ENCODE results near the gene CUEDC1.
"Not testable (repeated sequence)": the region's sequence is repeated elsewhere in the genome, so short reads cannot be mapped to it uniquely, and the experiment has no call there.

The CUEDC1 gene

DNA sequence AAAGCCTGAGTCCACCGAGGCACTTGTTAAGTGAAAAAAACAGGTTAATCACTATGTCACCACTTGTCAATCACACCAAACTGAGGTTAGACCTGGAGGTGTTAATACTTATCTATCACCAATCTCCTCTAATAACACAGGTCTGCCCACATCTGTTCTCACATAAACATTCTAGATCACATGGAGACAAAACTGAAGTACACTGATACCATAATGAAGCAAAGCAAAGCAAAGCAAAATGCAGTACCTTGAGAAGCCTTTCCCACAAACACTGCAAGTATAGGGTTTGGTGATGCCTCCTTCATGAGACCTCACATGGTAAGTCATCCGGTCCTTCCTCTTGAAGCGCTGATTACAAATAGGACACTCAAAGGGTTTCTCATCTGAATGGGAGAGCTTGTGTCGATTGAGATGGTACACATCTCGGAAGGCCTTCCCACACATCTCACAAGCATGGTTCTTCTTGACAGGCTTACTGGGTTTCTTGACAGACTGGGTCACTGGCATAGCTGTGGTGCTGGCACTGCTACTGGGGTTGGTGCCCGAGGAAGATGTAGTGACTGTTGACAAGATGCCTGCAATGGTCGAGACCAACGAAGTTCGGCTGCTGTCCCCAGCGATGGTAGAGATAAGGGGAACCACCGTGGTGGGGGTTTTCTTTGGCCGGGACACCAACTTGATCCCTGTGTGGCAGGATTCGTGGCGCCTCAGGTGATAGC, 27.4 kb upstream of the CUEDC1 start:
- H3K27me3 ChIP-seq = no peaks in the 10 kb centered on the region
- H3K27ac ChIP-seq = no peak overlapping the region
- H3K36me3 ChIP-seq = peaks cover 54% of the 10 kb centered on the region
- H3K4me1 ChIP-seq (ENCODE audit: control insufficient read depth in 1 of 2, insufficient read depth in 1 of 2, low read depth in 1 of 2, low read length in 1 of 2) = peaks cover 47 to 54% of the 10 kb centered on the region in 2 experiments
- no peak overlapping the region for H3K4me3 ChIP-seq (ENCODE audit: low read depth in 1 of 2, low read length in 1 of 2)
- no peaks in the 10 kb centered on the region for H3K9me3 ChIP-seq
- TF ChIP-seq, protein P1, sequence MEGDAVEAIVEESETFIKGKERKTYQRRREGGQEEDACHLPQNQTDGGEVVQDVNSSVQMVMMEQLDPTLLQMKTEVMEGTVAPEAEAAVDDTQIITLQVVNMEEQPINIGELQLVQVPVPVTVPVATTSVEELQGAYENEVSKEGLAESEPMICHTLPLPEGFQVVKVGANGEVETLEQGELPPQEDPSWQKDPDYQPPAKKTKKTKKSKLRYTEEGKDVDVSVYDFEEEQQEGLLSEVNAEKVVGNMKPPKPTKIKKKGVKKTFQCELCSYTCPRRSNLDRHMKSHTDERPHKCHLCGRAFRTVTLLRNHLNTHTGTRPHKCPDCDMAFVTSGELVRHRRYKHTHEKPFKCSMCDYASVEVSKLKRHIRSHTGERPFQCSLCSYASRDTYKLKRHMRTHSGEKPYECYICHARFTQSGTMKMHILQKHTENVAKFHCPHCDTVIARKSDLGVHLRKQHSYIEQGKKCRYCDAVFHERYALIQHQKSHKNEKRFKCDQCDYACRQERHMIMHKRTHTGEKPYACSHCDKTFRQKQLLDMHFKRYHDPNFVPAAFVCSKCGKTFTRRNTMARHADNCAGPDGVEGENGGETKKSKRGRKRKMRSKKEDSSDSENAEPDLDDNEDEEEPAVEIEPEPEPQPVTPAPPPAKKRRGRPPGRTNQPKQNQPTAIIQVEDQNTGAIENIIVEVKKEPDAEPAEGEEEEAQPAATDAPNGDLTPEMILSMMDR (IDR thresholded peaks at IDR 0.05) = no peak

DNA sequence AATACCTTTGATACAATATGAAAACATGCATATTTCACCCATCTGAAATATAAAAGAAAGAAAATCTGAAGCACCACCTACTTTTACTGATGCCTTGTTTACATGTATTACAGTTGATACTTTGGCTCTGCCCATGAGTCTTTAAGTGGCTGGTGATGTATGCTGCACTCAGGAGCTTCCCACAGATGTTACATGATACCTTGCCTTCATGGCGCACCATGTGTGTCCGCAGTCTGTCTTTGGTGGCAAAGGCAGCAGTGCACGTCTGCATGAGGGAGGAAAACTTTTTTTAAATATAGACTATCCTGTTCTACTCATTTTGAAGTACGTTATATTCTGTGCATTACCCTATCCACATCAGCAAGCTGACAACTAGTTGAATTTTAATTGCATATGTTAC, 25.3 kb upstream of the CUEDC1 start:
- TF ChIP-seq, protein P1 (IDR thresholded peaks at IDR 0.05) = no peak

DNA sequence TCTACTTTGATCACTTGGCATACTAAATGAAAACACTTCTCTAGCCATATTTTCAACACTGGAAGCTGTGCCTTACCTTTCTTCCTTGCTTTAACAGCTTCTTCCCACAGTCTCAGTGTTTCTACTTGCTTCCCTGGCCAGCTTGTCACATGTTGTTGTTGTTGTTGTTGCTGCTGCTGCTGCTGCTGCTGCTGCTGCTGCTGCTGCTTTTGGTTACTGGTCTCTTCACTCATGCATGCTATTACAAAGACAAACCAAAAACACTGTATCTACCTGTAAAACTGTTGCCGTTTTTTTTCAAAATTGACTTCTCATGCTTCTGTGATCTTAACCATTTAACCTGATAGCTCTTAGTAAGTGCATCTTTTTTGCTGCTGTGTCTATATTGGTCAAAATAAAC, 23.9 kb upstream of the CUEDC1 start:
- Histone ChIP-seq H3K27ac (no peak overlapping the region), H3K27me3 (no peaks in the 10 kb centered on the region), H3K9me3 (no peaks in the 10 kb centered on the region), H3K4me3 (ENCODE audit: low read depth in 1 of 2, low read length in 1 of 2) (no peak overlapping the region), H3K4me1 (ENCODE audit: control insufficient read depth in 1 of 2, insufficient read depth in 1 of 2, low read depth in 1 of 2, low read length in 1 of 2) (peaks cover 15 to 25% of the 10 kb centered on the region in 2 experiments), H3K36me3 (peaks cover 89% of the 10 kb centered on the region)
- TF ChIP-seq, protein P1 (IDR thresholded peaks at IDR 0.05) = no peak

More for the DNA sequence above, 25.3 kb upstream of the CUEDC1 start:
- H3K4me3 ChIP-seq (ENCODE audit: low read depth in 1 of 2, low read length in 1 of 2) = no peak overlapping the region
- no peaks in the 10 kb centered on the region for H3K9me3 ChIP-seq
- H3K4me1 ChIP-seq (ENCODE audit: control insufficient read depth in 1 of 2, insufficient read depth in 1 of 2, low read depth in 1 of 2, low read length in 1 of 2) = peaks cover 30 to 39% of the 10 kb centered on the region in 2 experiments
- peak overlapping the region; percentile 19 for H3K27ac ChIP-seq
- H3K36me3 ChIP-seq = peaks cover 75% of the 10 kb centered on the region
- no peaks in the 10 kb centered on the region for H3K27me3 ChIP-seq

DNA sequence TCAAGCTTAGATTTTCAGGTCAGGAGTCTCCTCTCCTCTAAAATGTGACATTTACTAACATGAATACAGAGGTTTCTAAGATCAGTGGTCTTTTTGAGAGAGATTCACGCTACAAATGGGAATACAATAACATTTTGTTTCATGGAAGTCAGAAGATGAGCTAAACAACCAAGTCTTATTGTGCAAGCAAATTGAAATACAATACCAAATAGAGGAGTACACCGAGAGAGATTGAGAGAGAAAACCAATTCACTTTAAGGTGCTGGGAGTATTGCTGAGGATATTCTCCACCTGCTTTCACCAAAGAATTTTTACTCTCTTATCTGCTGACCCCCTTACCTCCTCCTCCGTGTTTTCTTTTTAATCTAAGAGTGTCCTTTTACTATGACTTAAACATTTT, 21.4 kb upstream of the CUEDC1 start:
- Histone ChIP-seq H3K27ac (no peak overlapping the region), H3K27me3 (no peaks in the 10 kb centered on the region), H3K4me1 (ENCODE audit: control insufficient read depth in 1 of 2, insufficient read depth in 1 of 2, low read depth in 1 of 2, low read length in 1 of 2) (peaks cover 0 to 3% of the 10 kb centered on the region in 2 experiments), H3K4me3 (ENCODE audit: low read depth in 1 of 2, low read length in 1 of 2) (no peak overlapping the region), H3K36me3 (peaks cover 100% of the 10 kb centered on the region), H3K9me3 (no peaks in the 10 kb centered on the region)
- TF ChIP-seq, protein P1 (IDR thresholded peaks at IDR 0.05) = no peak

DNA sequence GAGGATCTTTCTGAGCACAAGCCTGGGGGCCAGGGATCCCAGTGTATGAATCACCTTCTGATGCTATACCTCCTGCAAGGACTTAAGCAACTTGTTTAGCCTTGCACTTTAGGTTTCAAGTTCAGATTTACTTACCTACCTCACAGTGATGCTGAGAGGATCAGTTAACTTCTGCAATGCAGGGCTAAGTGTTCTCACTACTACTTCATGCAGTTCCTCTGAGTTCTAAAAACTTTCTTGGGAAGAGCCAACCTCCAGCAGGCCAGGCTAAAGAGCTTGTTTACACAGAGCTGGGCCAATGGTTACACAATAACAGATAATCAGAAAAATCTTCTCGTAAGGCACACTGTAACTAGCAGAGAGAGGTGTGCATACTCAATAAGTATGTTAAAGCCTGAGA, 19.8 kb upstream of the CUEDC1 start:
- Histone ChIP-seq H3K36me3 (peaks cover 86% of the 10 kb centered on the region), H3K4me1 (ENCODE audit: control insufficient read depth in 1 of 2, insufficient read depth in 1 of 2, low read depth in 1 of 2, low read length in 1 of 2) (no peaks in the 10 kb centered on the region), H3K9me3 (no peaks in the 10 kb centered on the region), H3K27me3 (no peaks in the 10 kb centered on the region), H3K4me3 (ENCODE audit: low read depth in 1 of 2, low read length in 1 of 2) (no peak overlapping the region), H3K27ac (peak overlapping the region; percentile 30)
- TF ChIP-seq, protein P1 (IDR thresholded peaks at IDR 0.05) = no peak

DNA sequence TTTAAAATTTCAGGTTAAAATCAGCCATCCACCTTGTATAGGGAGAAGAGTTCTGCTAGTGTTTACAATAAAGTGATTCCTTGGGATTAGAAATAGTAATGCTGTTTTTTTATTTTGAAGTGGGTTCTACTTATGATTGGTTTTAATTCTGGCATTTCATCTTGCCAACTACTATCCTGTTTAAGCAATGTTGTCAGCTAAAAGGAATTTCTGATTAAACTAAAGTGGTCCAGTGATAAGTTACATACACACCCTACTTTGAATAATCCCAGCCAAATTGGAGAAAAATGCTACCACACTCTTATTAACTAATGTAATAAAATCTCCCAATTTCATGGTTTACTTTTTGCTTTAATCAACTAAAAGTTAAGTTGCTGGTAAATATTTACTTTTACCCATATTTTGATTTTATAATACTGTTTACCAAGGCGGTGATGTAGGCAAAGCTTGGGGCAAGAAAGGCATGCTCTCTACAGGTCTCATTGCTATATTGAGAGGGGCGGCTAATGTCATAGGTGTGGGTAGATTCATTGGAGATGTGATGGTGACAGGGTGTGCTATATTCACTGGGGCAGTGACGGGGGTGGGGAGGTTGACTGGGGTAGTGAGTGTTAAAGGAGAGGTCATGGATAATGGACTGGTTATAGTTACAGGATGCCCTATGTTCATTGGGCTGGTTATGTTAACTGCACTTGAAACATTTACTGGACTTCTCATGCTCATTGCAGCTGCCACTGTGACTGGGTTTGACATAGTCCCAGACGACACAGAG, 19.0 kb upstream of the CUEDC1 start:
- peaks cover 78% of the 10 kb centered on the region for H3K36me3 ChIP-seq
- not testable (repeated sequence) for H3K4me3 ChIP-seq (ENCODE audit: low read depth in 1 of 2, low read length in 1 of 2); H3K27ac ChIP-seq; H3K9me3 ChIP-seq; H3K27me3 ChIP-seq; H3K4me1 ChIP-seq (ENCODE audit: control insufficient read depth in 1 of 2, insufficient read depth in 1 of 2, low read depth in 1 of 2, low read length in 1 of 2)
